ENCODE results near the gene ZNF830. TPM values are rescaled to one million over a fixed set of nuclear protein-coding genes. Genes with fewer than 3 reads are reported as not detected.

The ZNF830 gene
- polyA plus RNA-seq, 1 of the 3 experiments (the other 2 are of a cell fraction), result 8.8 TPM

GRCh38 chr17:34981538-34982241 lies 20.4 kb downstream of the ZNF830 start:
- Histone ChIP-seq H3K79me2 (ENCODE audit: insufficient read depth) (peaks cover 37% of the 10 kb centered on the region; the same call in 1 of the 2 replicates), H3K36me3 (replicated peaks in 1 of 2; ENCODE audit: control insufficient read depth in 1 of 2, insufficient read depth in 2 of 2, low read length in 1 of 2) (peaks cover 16 to 23% of the 10 kb centered on the region in 2 experiments), H3K4me1 (ENCODE audit: control insufficient read depth in 1 of 2, insufficient read depth in 2 of 2, low read depth in 1 of 2, low read length in 1 of 2) (peaks cover 0 to 15% of the 10 kb centered on the region in 2 experiments; a peak in 2 of 4 replicates), H3K4me2 (peak overlapping the region; percentile 78), H3K27me3 (ENCODE audit: insufficient read depth) (no peaks in the 10 kb centered on the region), H4K20me1 (ENCODE audit: insufficient read depth) (no peaks in the 10 kb centered on the region), H3K9ac (peak overlapping the region; percentile 91), H3K4me3 (ENCODE audit: low read depth in 2 of 2, low read length in 1 of 2) (peak overlapping the region; percentile 71 to 80), H3K27ac (ENCODE audit: low read depth in 2 of 2, low read length in 1 of 2) (peak overlapping the region; percentile 91 to 94), H3K9me2 (no peaks in the 10 kb centered on the region), H3K9me3 (no peaks in the 10 kb centered on the region), H3F3A (replicated peaks; ENCODE audit: insufficient read depth) (peaks cover 7% of the 10 kb centered on the region), H2AFZ (ENCODE audit: low read depth) (peak overlapping the region; percentile 82; the same call in 1 of the 2 replicates)
- no peak for TF ChIP-seq USF2 (IDR thresholded peaks at IDR 0.05; ENCODE audit: borderline replicate concordance, low read depth, low read length)
- TF ChIP-seq SIN3A (IDR thresholded peaks at IDR 0.05; ENCODE audit: borderline replicate concordance, low read depth, low read length), result no peak
- TF ChIP-seq YY1 (IDR thresholded peaks at IDR 0.05; ENCODE audit: low read depth), result no peak
- no peak for TF ChIP-seq MXI1 (IDR thresholded peaks at IDR 0.05; ENCODE audit: low read depth, low read length)
- DNase-seq, result peak; percentile 37
- ChIA-PET CTCF (interaction anchor here (0.6 to 4.1 kb wide), 15 partner anchors 10 to 541 kb away, joined by 3 to 25 read pairs (median 3); partner anchors contain the start of gene RAD51D), POLR2A (interaction anchor here (0.7 to 2.0 kb wide), 2 partner anchors 20 to 369 kb away, joined by 6 to 12 read pairs; partner anchors contain the start of genes CCT6B and ZNF830)
- 26% methylated on average over 8 of the region's 8 CpGs for WGBS (ENCODE audit: low lambda C conversion rate)

GRCh38 chr17:34987232-34987631 lies 25.9 kb downstream of the ZNF830 start:
- 92% methylated on average over 2 of the region's 2 CpGs for WGBS (ENCODE audit: low lambda C conversion rate)
- Histone ChIP-seq H3K27ac (ENCODE audit: low read depth in 2 of 2, low read length in 1 of 2) (no peak overlapping the region), H3K4me3 (ENCODE audit: low read depth in 2 of 2, low read length in 1 of 2) (no peak overlapping the region), H2AFZ (ENCODE audit: low read depth) (no peak overlapping the region), H3K79me2 (ENCODE audit: insufficient read depth) (peaks cover 33% of the 10 kb centered on the region; the same call in 1 of the 2 replicates), H3K36me3 (replicated peaks in 1 of 2; ENCODE audit: control insufficient read depth in 1 of 2, insufficient read depth in 2 of 2, low read length in 1 of 2) (peaks cover 46 to 54% of the 10 kb centered on the region in 2 experiments), H3F3A (replicated peaks; ENCODE audit: insufficient read depth) (no peaks in the 10 kb centered on the region), H3K4me1 (ENCODE audit: control insufficient read depth in 1 of 2, insufficient read depth in 2 of 2, low read depth in 1 of 2, low read length in 1 of 2) (peaks cover 0 to 5% of the 10 kb centered on the region in 2 experiments; a peak in 1 of 4 replicates), H3K9ac (no peak overlapping the region), H3K9me3 (no peaks in the 10 kb centered on the region), H3K4me2 (no peak overlapping the region), H3K27me3 (ENCODE audit: insufficient read depth) (no peaks in the 10 kb centered on the region), H3K9me2 (no peaks in the 10 kb centered on the region), H4K20me1 (ENCODE audit: insufficient read depth) (no peaks in the 10 kb centered on the region)
- no peak for DNase-seq
- CTCF ChIA-PET, result interaction anchor here (1.2 to 1.6 kb wide), 3 partner anchors 12 to 565 kb away, joined by 3 to 6 read pairs (median 4); no protein-coding TSS in a partner anchor
- POLR2A ChIA-PET, result no interaction called here
- no peak for TF ChIP-seq PBX3 (IDR thresholded peaks at IDR 0.05)
- TF ChIP-seq FOXM1 (IDR thresholded peaks at IDR 0.05; ENCODE audit: low read depth), result no peak
- TF ChIP-seq ZBTB33 (IDR thresholded peaks at IDR 0.05; ENCODE audit: borderline replicate concordance, low read depth), result no peak
- no peak for TF ChIP-seq MAX (IDR thresholded peaks at IDR 0.05; ENCODE audit: low read depth)
- no peak for TF ChIP-seq CTCF (IDR thresholded peaks at IDR 0.05)
- no peak for TF ChIP-seq EZH2phosphoT487 (IDR thresholded peaks at IDR 0.05; ENCODE audit: borderline replicate concordance, low read depth)
- no peak for TF ChIP-seq USF1 (IDR thresholded peaks at IDR 0.05; ENCODE audit: borderline replicate concordance, low read depth)
- TF ChIP-seq TAF1 (IDR thresholded peaks at IDR 0.05; ENCODE audit: borderline replicate concordance, low read depth, low read length), result no peak
- TF ChIP-seq NRF1 (IDR thresholded peaks at IDR 0.05; ENCODE audit: low read depth, low read length), result no peak
- TF ChIP-seq RFX5 (IDR thresholded peaks at IDR 0.05; ENCODE audit: low read length), result no peak
